Measurements from ENCODE around the gene SH3TC1. TPM values are rescaled to one million over a fixed set of nuclear protein-coding genes. Genes with fewer than 3 reads are reported as not detected.
A peak's percentile ranks its signal among the peaks of the same experiment; 100 is the strongest.

SH3TC1 gene
- total RNA-seq, 4 donors from 2014 or later: 15.0 to 78.6 (median 41.4) TPM

GRCh38 chr4:8215001-8215427, 15.9 kb downstream of the SH3TC1 start:
- DNase-seq: no peak
- Histone ChIP-seq H3K4me1 (no peaks in the 10 kb centered on the region), H3K9me3 (no peaks in the 10 kb centered on the region), H3K27ac (no peak overlapping the region), H3K36me3 (no peaks in the 10 kb centered on the region), H3K27me3 (no peaks in the 10 kb centered on the region), H3K4me3 (no peak overlapping the region)
- intact Hi-C loops (cut with DNase I; ENCODE audit: low total_unique reads): loop anchor here (5.0 kb wide), 1 partner anchor 692 kb away; no protein-coding TSS in a partner anchor
- no peak for TF ChIP-seq CTCF (IDR thresholded peaks at IDR 0.05)
- peak in 2 of 3 donors; percentile 7 to 13 for TF ChIP-seq POLR2AphosphoS5 (IDR thresholded peaks at IDR 0.05)
- in situ Hi-C loops (cut with MboI; ENCODE audit: low pct_ligation_motif_present in 1 of 4, low pct_unique_long_range_greater_than_20kb in 1 of 4, low sequenced_read_pairs in 3 of 4): no loop called here
- WGBS, 2 donors (ENCODE audit: low coverage in 1 of 2): 65% methylated on average over 12 of the region's 12 CpGs; no CpG with 5 or more reads in 1 of the 2 donors

- TF ChIP-seq EP300 (IDR thresholded peaks at IDR 0.05; ENCODE audit: low read depth) (no peak), CTCF (IDR thresholded peaks at IDR 0.05) (no peak), POLR2A (IDR thresholded peaks at IDR 0.05) (no peak), POLR2AphosphoS5 (IDR thresholded peaks at IDR 0.05) (no peak)
Observed at GRCh38 chr4:8215641-8216442, 16.8 kb downstream of the SH3TC1 start.

DNA sequence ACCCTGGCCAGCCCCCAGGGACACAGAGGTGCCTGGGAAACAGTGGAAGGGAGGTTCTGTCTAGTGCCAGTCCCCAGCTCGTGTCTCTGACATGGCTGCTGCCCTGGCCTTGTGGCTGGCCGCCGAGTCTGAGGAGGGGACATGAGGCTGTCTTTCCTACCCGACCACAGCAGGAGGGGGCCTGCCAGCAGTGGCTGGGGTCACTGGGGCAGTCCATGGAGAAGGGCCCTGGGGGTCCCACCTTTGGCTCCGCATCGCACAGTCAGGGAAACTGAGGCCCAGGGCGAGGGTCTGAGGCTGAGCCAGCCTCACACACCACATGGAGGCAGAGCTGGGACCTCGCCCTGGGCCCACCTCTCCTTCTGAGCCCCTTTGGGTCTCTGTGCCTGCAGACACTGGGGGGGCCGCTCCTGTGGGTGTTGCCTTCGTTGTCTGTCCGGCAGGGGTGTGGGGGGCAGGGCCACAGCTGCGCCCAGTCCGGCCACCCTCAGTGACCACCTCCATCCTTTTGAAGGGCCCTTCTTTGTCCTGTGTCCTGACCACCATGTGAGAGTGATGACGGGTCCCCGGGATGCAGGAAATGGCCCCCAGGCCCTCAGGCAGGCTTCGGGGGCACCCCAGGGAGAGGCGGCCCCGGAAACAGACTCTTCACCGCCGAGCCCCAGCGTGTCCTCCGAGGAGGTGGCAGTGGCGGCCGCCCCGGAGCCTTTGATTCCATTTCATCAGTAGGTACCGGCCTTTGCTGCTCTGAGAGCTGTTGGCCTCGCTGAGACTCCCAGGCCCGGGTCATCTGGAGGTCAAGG, 17.6 kb downstream of the SH3TC1 start:
- H3K4me3 ChIP-seq: no peak overlapping the region
- H3K9me3 ChIP-seq: no peaks in the 10 kb centered on the region
- 94% methylated on average over 26 of the region's 28 CpGs; no CpG with 5 or more reads in 1 of the 2 donors for WGBS, 2 donors (ENCODE audit: low coverage in 1 of 2)
- H3K36me3 ChIP-seq: no peaks in the 10 kb centered on the region
- in situ Hi-C loops (cut with MboI; ENCODE audit: low pct_ligation_motif_present in 1 of 4, low pct_unique_long_range_greater_than_20kb in 1 of 4, low sequenced_read_pairs in 3 of 4) (no loop called here), intact Hi-C loops (cut with DNase I; ENCODE audit: low total_unique reads) (loop anchor here (5.0 kb wide), 1 partner anchor 691 kb away; no protein-coding TSS in a partner anchor)
- H3K4me1 ChIP-seq: peaks cover 0 to 5% (median 0%) of the 10 kb centered on the region in 4 donors
- DNase-seq: no peak
- H3K27ac ChIP-seq: no peak overlapping the region
- TF ChIP-seq CTCF (IDR thresholded peaks at IDR 0.05): no peak
- TF ChIP-seq POLR2AphosphoS5 (IDR thresholded peaks at IDR 0.05): no peak
- no peak for TF ChIP-seq POLR2A (IDR thresholded peaks at IDR 0.05)
- no peak for TF ChIP-seq EP300 (IDR thresholded peaks at IDR 0.05; ENCODE audit: low read depth)
- no peaks in the 10 kb centered on the region for H3K27me3 ChIP-seq

More at GRCh38 chr4:8215641-8216442, 16.8 kb downstream of the SH3TC1 start:
- Histone ChIP-seq H3K4me1 (peaks cover 0 to 4% (median 0%) of the 10 kb centered on the region in 4 donors), H3K27me3 (no peaks in the 10 kb centered on the region), H3K9me3 (no peaks in the 10 kb centered on the region), H3K27ac (no peak overlapping the region), H3K4me3 (no peak overlapping the region), H3K36me3 (no peaks in the 10 kb centered on the region)
- DNase-seq: no peak
- in situ Hi-C loops (cut with MboI; ENCODE audit: low pct_ligation_motif_present in 1 of 4, low pct_unique_long_range_greater_than_20kb in 1 of 4, low sequenced_read_pairs in 3 of 4) (no loop called here), intact Hi-C loops (cut with DNase I; ENCODE audit: low total_unique reads) (loop anchor here (5.0 kb wide), 1 partner anchor 691 kb away; no protein-coding TSS in a partner anchor)
- WGBS, 2 donors (ENCODE audit: low coverage in 1 of 2): 86% methylated on average over 23 of the region's 23 CpGs; no CpG with 5 or more reads in 1 of the 2 donors

GRCh38 chr4:8217246-8217511, 18.1 kb downstream of the SH3TC1 start:
- H3K4me3 ChIP-seq: no peak overlapping the region
- H3K27me3 ChIP-seq: no peaks in the 10 kb centered on the region
- no peak for DNase-seq
- intact Hi-C loops (cut with DNase I; ENCODE audit: low total_unique reads) (loop anchor here (5.0 kb wide), 1 partner anchor 690 kb away; no protein-coding TSS in a partner anchor), in situ Hi-C loops (cut with MboI; ENCODE audit: low pct_ligation_motif_present in 1 of 4, low pct_unique_long_range_greater_than_20kb in 1 of 4, low sequenced_read_pairs in 3 of 4) (no loop called here)
- 79 to 80% methylated on average over 1 to 6 of the region's 6 CpGs for WGBS, 2 donors (ENCODE audit: low coverage in 1 of 2)
- no peak for TF ChIP-seq CTCF (IDR thresholded peaks at IDR 0.05)
- TF ChIP-seq EP300 (IDR thresholded peaks at IDR 0.05; ENCODE audit: low read depth): no peak
- H3K27ac ChIP-seq: no peak overlapping the region
- no peaks in the 10 kb centered on the region for H3K36me3 ChIP-seq
- H3K9me3 ChIP-seq: no peaks in the 10 kb centered on the region
- H3K4me1 ChIP-seq: peaks cover 0 to 5% (median 0%) of the 10 kb centered on the region in 4 donors

Data from transverse colon (tissue), 4 donors.